NT2/D1 (cell line): Measurements from ENCODE around the gene RAP2A.

Experiments
- SUZ12 ChIP-seq: IDR thresholded peaks from 2 replicates; pipeline ENCODE4 v1.6.1; 2011; ENCODE audit not compliant: insufficient read length, insufficient read depth; ENCODE audit errors: extremely low read depth
- YY1 ChIP-seq: IDR thresholded peaks from 2 replicates; pipeline ENCODE4 v1.6.1; 2011; ENCODE audit not compliant: insufficient read length, insufficient read depth
- ZNF274 ChIP-seq: IDR thresholded peaks from 2 replicates; pipeline ENCODE4 v1.6.1; 2011; ENCODE audit warnings: mild to moderate bottlenecking, low read depth, low read length

DNA sequence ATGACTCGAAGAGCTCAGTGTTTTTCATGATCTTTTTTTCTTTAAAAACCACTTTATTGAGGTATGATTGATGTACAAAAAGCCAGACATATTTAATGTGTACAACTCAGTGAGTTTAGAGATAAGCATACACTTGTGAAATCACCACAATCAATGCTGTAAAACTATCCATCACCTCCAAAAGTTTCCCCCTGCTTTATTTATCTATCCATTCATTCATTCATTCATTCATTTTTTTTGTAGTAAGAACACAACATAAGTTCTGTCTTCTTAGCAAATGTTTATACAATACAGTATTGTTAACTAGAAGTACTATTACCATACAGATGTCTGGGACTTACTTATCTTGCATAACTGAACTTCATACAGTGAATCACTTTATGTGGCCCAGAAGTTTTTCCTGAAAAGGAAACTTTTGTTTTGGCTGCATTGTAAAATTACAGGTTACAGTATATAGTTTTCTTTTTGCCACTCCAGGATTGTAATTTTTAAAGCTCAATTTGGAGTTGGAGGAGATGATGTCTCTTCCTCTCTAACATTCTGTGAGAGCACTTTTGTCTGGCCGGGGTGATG lies 6.7 kb downstream of the RAP2A start:
- no peak for TF ChIP-seq YY1
- no peak for TF ChIP-seq ZNF274
- no peak for TF ChIP-seq SUZ12
